GM12872 (cell line): ENCODE measurements around the gene ADGRD2.

ENCODE experiments used
- CTCF ChIP-seq: IDR thresholded peaks from 3 replicates; pipeline ENCODE4 v1.5.1; 2011; ENCODE audit warnings: low read depth, mild to moderate bottlenecking, low read length, moderate library complexity; ENCODE audit not compliant: insufficient read depth

The ADGRD2 gene

GRCh38 chr9:124512806-124513204, 62.6 kb downstream of the ADGRD2 start:
- TF ChIP-seq CTCF: no peak

- TF ChIP-seq CTCF: no peak
These were observed 63.2 kb downstream of the ADGRD2 start for GRCh38 chr9:124513376-124513994.

- TF ChIP-seq CTCF: no peak
These were observed 63.9 kb downstream of the ADGRD2 start for GRCh38 chr9:124514125-124514524.

- TF ChIP-seq CTCF: no peak
These were observed 64.6 kb downstream of the ADGRD2 start for GRCh38 chr9:124514874-124515273.

GRCh38 chr9:124517600-124517999, 67.3 kb downstream of the ADGRD2 start:
- TF ChIP-seq CTCF: no peak

GRCh38 chr9:124518116-124518515, 67.9 kb downstream of the ADGRD2 start:
- TF ChIP-seq CTCF: no peak

- TF ChIP-seq CTCF: no peak
These were observed 70.0 kb downstream of the ADGRD2 start for GRCh38 chr9:124520206-124520596.
